Fibroblast of villous mesenchyme (primary cell): ENCODE measurements around the gene ZNF423. TPM values are rescaled to one million over a fixed set of nuclear protein-coding genes. Genes with fewer than 3 reads are reported as not detected.

Experiments
- DNase-seq: peaks from one replicate; pipeline ENCODE4 v3.0.0-alpha.2; 2010; ENCODE audit warnings: low read depth
- H3K4me3 ChIP-seq: 2 replicates; pipeline ENCODE4 v1.5.1; 2011; ENCODE audit warnings: low read depth, mild to moderate bottlenecking, low read length
- total RNA-seq: library from RNA; depleted of rRNA; stranded (reverse); fragments of >200 nt; gene quantifications from 2 replicates; pipeline ENCODE4 v1.2.3, GENCODE V29; 2012
- TF ChIP-seq, protein P1 (sequence below): IDR thresholded peaks from 2 replicates; pipeline ENCODE4 v1.5.1; 2012; ENCODE audit warnings: low read depth, mild to moderate bottlenecking, low read length; ENCODE audit not compliant: insufficient read depth

Gene ZNF423
- total RNA-seq, 1 donor = 0.43 TPM

DNA sequence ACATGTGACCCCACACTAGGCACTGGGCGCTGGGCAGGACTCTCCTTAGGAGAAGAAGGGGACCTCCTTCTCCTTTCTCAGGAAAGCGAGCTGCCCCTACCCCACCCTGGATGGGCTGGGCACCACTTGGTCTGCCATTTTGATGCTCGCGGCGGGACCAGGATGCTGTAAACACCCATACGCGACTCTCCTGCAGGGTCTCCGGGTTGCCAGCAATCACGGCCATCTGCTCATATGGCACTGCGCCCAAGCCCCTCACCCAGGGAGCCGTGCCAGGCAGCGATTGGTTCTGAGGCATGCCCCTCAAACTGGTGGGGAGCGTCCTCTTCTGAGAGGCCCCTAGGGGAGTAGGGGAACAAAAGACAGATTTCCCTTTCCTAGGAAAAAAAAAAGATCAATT, 383.3 kb downstream of the ZNF423 start:
- H3K4me3 ChIP-seq = no peak overlapping the region
- TF ChIP-seq, protein P1, sequence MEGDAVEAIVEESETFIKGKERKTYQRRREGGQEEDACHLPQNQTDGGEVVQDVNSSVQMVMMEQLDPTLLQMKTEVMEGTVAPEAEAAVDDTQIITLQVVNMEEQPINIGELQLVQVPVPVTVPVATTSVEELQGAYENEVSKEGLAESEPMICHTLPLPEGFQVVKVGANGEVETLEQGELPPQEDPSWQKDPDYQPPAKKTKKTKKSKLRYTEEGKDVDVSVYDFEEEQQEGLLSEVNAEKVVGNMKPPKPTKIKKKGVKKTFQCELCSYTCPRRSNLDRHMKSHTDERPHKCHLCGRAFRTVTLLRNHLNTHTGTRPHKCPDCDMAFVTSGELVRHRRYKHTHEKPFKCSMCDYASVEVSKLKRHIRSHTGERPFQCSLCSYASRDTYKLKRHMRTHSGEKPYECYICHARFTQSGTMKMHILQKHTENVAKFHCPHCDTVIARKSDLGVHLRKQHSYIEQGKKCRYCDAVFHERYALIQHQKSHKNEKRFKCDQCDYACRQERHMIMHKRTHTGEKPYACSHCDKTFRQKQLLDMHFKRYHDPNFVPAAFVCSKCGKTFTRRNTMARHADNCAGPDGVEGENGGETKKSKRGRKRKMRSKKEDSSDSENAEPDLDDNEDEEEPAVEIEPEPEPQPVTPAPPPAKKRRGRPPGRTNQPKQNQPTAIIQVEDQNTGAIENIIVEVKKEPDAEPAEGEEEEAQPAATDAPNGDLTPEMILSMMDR = no peak
- DNase-seq = no peak

DNA sequence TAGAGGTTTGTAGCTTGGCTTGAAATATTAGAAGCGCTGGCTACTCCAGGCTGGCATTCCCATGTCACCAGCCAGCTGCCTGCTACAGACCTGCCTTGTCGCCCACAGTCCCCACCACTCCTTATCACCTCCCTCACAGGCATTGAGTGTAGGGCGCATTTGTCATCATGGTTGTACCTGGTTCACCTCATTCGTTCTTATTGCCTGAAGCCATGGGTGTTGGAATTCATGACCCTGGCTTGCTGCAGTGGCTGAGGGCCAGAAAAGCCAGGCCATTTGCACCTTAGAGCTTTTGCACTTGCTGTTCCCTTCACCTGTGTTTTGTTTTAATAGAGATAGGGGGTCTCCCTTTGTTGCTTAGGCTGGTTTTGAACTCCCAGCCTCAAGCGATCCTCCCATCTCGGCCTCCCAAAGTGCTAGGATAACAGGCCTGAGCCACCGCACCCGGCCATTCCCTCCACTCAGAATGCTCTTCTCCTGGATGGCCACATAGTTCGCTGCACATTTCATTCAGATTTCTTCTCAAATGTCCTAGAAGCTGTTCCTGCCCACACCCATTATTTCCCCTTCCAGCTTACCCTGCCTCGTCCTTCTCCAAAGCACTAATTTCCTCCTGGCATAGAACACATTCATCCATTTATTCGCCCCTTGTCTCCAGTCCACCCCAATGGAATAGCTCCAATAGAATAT, 384.7 kb downstream of the ZNF423 start:
- no peak for DNase-seq
- TF ChIP-seq, protein P1 = no peak
- H3K4me3 ChIP-seq = no peak overlapping the region

DNA sequence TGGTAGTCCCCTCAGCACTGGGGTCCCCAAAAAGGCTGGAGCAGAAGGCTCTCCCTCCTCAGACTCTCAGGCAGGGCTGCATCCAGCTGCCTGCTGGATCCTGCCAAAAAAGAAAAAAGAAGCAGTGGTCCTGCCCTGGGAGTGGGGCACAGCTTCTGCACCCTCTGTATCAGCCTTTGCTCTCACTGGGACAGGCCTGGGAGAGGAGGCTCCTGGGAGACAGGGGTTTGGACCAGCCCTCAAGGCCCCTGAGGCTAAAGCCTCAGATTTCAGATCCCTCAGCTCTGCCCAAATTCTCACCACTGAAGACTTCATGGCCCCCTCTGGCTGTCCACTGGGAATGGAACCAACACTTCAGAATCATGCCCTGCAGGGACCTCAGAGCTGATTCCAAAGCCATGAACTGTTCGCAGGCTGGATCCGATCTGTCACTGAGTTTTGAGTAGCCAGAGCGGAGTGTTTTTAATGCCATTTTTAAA, 385.4 kb downstream of the ZNF423 start:
- TF ChIP-seq, protein P1 = no peak
- no peak for DNase-seq
- H3K4me3 ChIP-seq = no peak overlapping the region

DNA sequence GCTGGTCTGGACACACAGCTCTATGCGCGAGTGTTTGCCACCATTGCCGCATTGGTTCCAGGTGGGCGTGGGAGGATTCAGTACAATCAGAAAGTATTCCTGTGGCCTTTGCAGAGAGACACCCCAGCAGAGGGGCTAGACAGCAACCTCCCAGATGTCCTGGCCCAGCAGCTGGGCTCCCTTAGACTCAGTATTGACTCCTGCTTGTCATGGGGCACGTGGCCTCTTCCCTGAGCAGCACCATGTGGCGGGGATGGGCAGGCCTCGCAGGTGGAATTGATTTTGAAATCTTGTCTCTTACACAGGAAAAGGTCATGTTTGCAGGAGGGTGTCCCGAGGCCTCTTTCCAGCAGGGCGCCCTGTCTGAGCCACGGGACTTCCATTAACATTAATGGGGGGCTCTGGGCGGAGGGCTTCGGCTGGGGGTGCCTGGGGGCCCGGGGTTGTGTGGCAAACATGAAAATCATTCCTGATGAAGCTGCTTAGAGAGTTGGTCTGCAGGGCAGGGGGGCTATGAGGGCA, 385.9 kb downstream of the ZNF423 start:
- TF ChIP-seq, protein P1 = no peak
- DNase-seq = no peak
- no peak overlapping the region for H3K4me3 ChIP-seq

DNA sequence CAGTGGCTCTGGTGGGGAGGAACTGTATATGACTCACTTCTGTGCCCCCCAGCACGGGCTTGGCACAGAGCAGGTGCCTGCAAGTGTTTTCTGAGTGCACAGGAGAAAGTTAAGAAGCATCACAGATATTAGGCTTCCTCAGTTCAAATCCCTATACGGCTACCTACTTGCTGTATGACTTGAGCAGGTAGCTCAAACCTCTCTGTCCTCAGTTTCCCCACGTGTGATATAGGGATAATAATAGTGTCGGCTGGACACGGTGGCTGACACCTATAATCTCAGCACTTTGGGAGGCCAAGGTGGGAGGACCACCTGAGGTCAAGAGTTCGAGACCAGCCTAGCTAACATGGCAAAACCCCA, 386.6 kb downstream of the ZNF423 start:
- no peak for DNase-seq
- H3K4me3 ChIP-seq = no peak overlapping the region
- TF ChIP-seq, protein P1 = no peak

DNA sequence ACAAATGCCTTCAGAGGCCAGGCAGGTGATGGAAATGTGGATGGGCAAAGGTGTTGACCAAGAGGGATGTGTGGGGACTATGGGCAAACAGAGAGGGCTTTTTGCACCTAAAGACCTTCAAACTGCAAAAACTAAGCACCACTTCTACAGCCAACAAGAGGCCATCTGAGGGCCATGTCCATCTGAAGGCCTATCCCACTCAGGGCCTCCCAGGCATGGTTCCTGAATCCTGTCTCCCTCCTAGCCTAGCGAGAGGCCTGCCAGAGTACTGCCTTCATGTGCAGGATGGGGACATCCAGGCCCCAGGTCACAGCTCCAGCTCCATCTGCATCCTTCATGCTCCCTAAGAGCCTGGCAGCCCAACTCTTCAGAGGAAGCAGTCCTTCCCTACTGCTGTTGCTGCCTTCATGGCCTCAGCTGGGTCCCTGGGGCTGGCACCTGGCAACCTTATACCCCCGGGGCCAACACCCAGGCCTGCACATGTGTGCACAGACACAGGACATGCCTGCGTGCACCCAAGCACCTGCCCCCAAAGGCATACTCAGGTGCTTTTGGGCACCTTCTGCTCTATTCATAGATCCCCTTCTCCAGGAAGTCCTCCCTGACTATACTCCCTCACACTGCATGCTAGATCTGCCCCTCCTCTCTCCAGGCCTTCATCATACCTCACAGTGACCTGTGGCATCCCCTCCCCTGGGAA, 387.2 kb downstream of the ZNF423 start:
- no peak for DNase-seq
- TF ChIP-seq, protein P1 = no peak
- no peak overlapping the region for H3K4me3 ChIP-seq
